Lung (tissue), 12 donors: ENCODE data around the gene PDE6G. TPM values are rescaled to one million over a fixed set of nuclear protein-coding genes. Genes with fewer than 3 reads are reported as not detected.
A peak's percentile ranks its signal among the peaks of the same experiment; 100 is the strongest.

Experiments
- ATAC-seq: fragments of 200-7000 bp; cut with Tn5 transposase; one replicate; pipeline ENCODE4 v1.9.1; 2020; ENCODE audit warnings: moderate number of reproducible peaks; ENCODE audit not compliant: insufficient read depth, low FRiP score
- DNase-seq, 3 donors: peaks; one replicate each; pipeline ENCODE4 v3.0.0-alpha.2; 2013 to 2017
- H3K27ac ChIP-seq, 2 donors: one replicate each; pipeline ENCODE4 v1.5.1; 2013; ENCODE audit warnings: mild to moderate bottlenecking in 2 of 2, moderate library complexity in 2 of 2, control low read depth in 1 of 2, inconsistent platforms in 1 of 2, low read depth in 1 of 2, low read length in 1 of 2
- H3K27me3 ChIP-seq, 3 donors: one replicate each; pipeline ENCODE4 v1.5.1; 2013; ENCODE audit warnings: low read length in 2 of 3; ENCODE audit not compliant: control insufficient read depth in 3 of 3, insufficient read depth in 3 of 3
- H3K36me3 ChIP-seq, 4 donors: one replicate each; pipeline ENCODE4 v1.5.1; 2013; ENCODE audit warnings: low read length in 4 of 4, mild to moderate bottlenecking in 1 of 4, moderate library complexity in 1 of 4; ENCODE audit not compliant: control insufficient read depth in 4 of 4, insufficient read depth in 4 of 4
- H3K4me1 ChIP-seq, 5 donors: one replicate each; pipeline ENCODE4 v1.5.1; 2013; ENCODE audit warnings: low read length in 5 of 5, mild to moderate bottlenecking in 2 of 5, moderate library complexity in 1 of 5; ENCODE audit not compliant: control insufficient read depth in 5 of 5, insufficient read depth in 5 of 5
- H3K4me3 ChIP-seq: one replicate; pipeline ENCODE4 v1.5.1; 2013; ENCODE audit warnings: mild to moderate bottlenecking, control low read depth, moderate library complexity
- H3K9ac ChIP-seq, 2 donors: one replicate each; pipeline ENCODE4 v1.5.1; 2013; ENCODE audit warnings: low read length in 2 of 2, control low read depth in 1 of 2; ENCODE audit not compliant: insufficient read depth in 1 of 2
- H3K9me3 ChIP-seq, 4 donors: one replicate each; pipeline ENCODE4 v1.5.1; 2013; ENCODE audit warnings: low read length in 3 of 4, mild to moderate bottlenecking in 1 of 4, moderate library complexity in 1 of 4; ENCODE audit not compliant: control insufficient read depth in 4 of 4, insufficient read depth in 3 of 4
- CTCF ChIP-seq: IDR thresholded peaks from 2 replicates; pipeline ENCODE4 v1.5.1; 2012; ENCODE audit warnings: mild to moderate bottlenecking; ENCODE audit errors: control extremely low read depth, extremely low read depth
- WGBS, 2 donors: extraction: QIAGEN DNeasy Blood & Tissue Kit; methylation state at CpG; one replicate each; pipeline ENCODE4 v1.1.7; 2013; 5-methylcytosine and 5-hydroxymethylcytosine counted together
- polyA plus RNA-seq, 2 donors: library from polyadenylated mRNA; stranded (reverse); fragments of 200-250 nt; gene quantifications; one replicate each; pipeline ENCODE4 v1.2.1, GENCODE V29; 2013
- total RNA-seq, 2 donors: library from RNA; depleted of rRNA in 1 of 2; stranded (reverse); fragments of >200 nt in 1 of 2; gene quantifications; one replicate each; pipeline ENCODE4 v1.2.1, GENCODE V29; 2014 to 2021
- donor health status: control.
- donor health status: control.
- donor health status: Bipolar disorder and iron deficiency.
- donor health status: healthy.
- donor health status: DM: yes; HTN: yes; CAD: no.

Gene PDE6G
- total and polyA plus RNA-seq, 4 donors, result 1.8 to 2.1 (median 1.8) TPM; not detected in 1

GRCh38 chr17:81688616-81689015, 32.3 kb upstream of the PDE6G start:
- no peak for TF ChIP-seq CTCF
- no peaks in the 10 kb centered on the region for H3K27me3 ChIP-seq
- H3K4me3 ChIP-seq, result no peak overlapping the region
- WGBS, 2 donors, result 91 to 92% methylated on average over 14 of the region's 14 CpGs
- no peaks in the 10 kb centered on the region for H3K9me3 ChIP-seq
- no peak overlapping the region for H3K27ac ChIP-seq
- peaks cover 0 to 13% (median 5%) of the 10 kb centered on the region in 5 donors for H3K4me1 ChIP-seq
- DNase-seq (no peak), ATAC-seq (no peak)
- H3K9ac ChIP-seq, result no peak overlapping the region
- H3K36me3 ChIP-seq, result peaks cover 8 to 72% (median 18%) of the 10 kb centered on the region in 4 donors

- H3K36me3 ChIP-seq, result peaks cover 8 to 65% (median 17%) of the 10 kb centered on the region in 4 donors
- DNase-seq, result no peak
- TF ChIP-seq CTCF, result no peak
- H3K9me3 ChIP-seq, result no peaks in the 10 kb centered on the region
- H3K27ac ChIP-seq, result no peak overlapping the region
- H3K4me3 ChIP-seq, result no peak overlapping the region
- ATAC-seq, result no peak
- peaks cover 0 to 14% (median 5%) of the 10 kb centered on the region in 5 donors for H3K4me1 ChIP-seq
- WGBS, 2 donors, result 94% methylated on average over 40 to 41 of the region's 41 CpGs
- no peak overlapping the region for H3K9ac ChIP-seq
- no peaks in the 10 kb centered on the region for H3K27me3 ChIP-seq
Observed at GRCh38 chr17:81687770-81688541, 31.6 kb upstream of the PDE6G start.

- WGBS, 2 donors, result 91 to 95% methylated on average over 20 of the region's 20 CpGs
- Histone ChIP-seq H3K9ac (no peak overlapping the region), H3K27me3 (no peaks in the 10 kb centered on the region), H3K4me3 (no peak overlapping the region), H3K9me3 (no peaks in the 10 kb centered on the region), H3K36me3 (peaks cover 5 to 55% (median 13%) of the 10 kb centered on the region in 4 donors), H3K4me1 (peaks cover 0 to 23% (median 5%) of the 10 kb centered on the region in 5 donors), H3K27ac (no peak overlapping the region)
- no peak for TF ChIP-seq CTCF
- DNase-seq (no peak), ATAC-seq (no peak)
Observed at GRCh38 chr17:81686614-81687013, 30.3 kb upstream of the PDE6G start.

- Histone ChIP-seq H3K27me3 (no peaks in the 10 kb centered on the region), H3K36me3 (peaks cover 5 to 48% (median 13%) of the 10 kb centered on the region in 4 donors), H3K9me3 (no peaks in the 10 kb centered on the region), H3K4me1 (peaks cover 0 to 24% (median 5%) of the 10 kb centered on the region in 5 donors), H3K9ac (no peak overlapping the region), H3K4me3 (peak overlapping the region; percentile 88), H3K27ac (no peak overlapping the region)
- WGBS, 2 donors, result 73 to 89% methylated on average over 12 of the region's 12 CpGs
- DNase-seq (no peak), ATAC-seq (no peak)
- no peak for TF ChIP-seq CTCF
Observed at GRCh38 chr17:81685108-81685507, 28.8 kb upstream of the PDE6G start.
